Heart left ventricle (tissue), 13 donors: ENCODE measurements around the gene ZNRF2.

Source experiments
- CTCF ChIP-seq, 12 donors: fragments of 200-600 bp; sonication (generic) in 4 of 12; IDR thresholded peaks; one replicate each; pipeline versions ENCODE4 v1.5.0 to v1.8.0; 2018 to 2022; ENCODE audit warnings: antibody characterized with exemption in 12 of 12, mild to moderate bottlenecking in 5 of 12
- POLR2A ChIP-seq, 2 donors: fragments of 450-650 bp; IDR thresholded peaks; one replicate each; pipeline ENCODE4 v1.6.1; 2017; ENCODE audit warnings: antibody characterized with exemption in 2 of 2, mild to moderate bottlenecking in 2 of 2, moderate library complexity in 2 of 2
- donor health status: ischemic (EF 13 %, LVEDD 7.1; RV severe dilation, severe dysfunction).
- donor health status: DM: no; HTN: yes; CAD: no.
- donor health status: DM: no; HTN: no; CAD: no.
- donor health status: ischemic (EF 25% LVEDD 6.9; RV normal size, moderate dysfunction).
- donor health status: ischemic (EF 25% LVEDD 5.7; RV mildly dilated, moderate dysfunction).
- donor health status: ischemic (EF 35%, LVEDD 5.7; RV mildly dilated, moderate dysfunction).
- donor health status: nonischemic (EF 11% LVEDD 7.7; RV severe dilation, severe dysfunction).
- donor health status: DM: yes; HTN: yes; CAD: no.
- donor health status: PGD.
- donor health status: ischemic (EF 29% LVEDD 5.4; RV normal size, mild dysfunction).
- donor health status: nonischemic (EF 23%, LVEDD 6.1; RV moderate dilation, normal function).

DNA sequence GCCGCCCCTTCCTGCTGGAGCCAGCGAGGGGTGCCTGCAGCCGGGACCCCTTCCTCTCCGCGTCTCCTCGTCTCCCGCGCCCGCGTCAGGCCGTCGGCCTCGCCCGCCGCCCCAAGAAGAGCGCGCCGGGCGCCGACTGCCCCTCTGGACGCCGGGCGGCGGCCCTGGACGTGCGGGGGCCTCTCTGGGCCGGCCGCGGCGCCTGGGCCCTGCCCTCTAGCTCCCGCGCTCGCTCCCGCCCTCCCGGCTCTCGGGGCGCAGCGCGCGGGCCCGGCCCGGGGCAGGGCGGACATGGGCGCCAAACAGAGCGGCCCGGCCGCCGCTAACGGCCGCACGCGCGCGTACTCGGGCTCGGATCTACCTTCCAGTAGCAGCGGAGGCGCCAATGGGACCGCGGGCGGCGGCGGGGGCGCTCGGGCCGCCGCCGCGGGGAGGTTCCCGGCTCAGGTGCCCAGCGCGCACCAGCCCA, 704 bp downstream of the ZNRF2 start:
- TF ChIP-seq CTCF (IDR thresholded peaks at IDR 0.05) (no peak), POLR2A (IDR thresholded peaks at IDR 0.05) (no peak)
